HL-60 (cell line): Measurements from ENCODE around the gene MST1.
"Not testable (repeated sequence)": the region's sequence is repeated elsewhere in the genome, so short reads cannot be mapped to it uniquely, and the experiment has no call there.

Experiments
- DNase-seq, 2 experiments: peaks; one replicate each; pipeline ENCODE4 v3.0.0-alpha.2; 2010 to 2020; ENCODE audit warnings: low read depth in 1 of 2, low spot score in 1 of 2
- H3K27ac ChIP-seq: fragments of 250-450 bp; sonication (Bioruptor Pico); replicated peaks from 2 replicates; pipeline ENCODE4 v1.5.1; 2020; ENCODE audit warnings: mild to moderate bottlenecking, moderate library complexity
- H3K27me3 ChIP-seq: fragments of 250-450 bp; sonication (Bioruptor Pico); 2 replicates; pipeline ENCODE4 v1.5.1; 2021; ENCODE audit warnings: mild to moderate bottlenecking, moderate library complexity; ENCODE audit not compliant: insufficient read depth, poor library complexity, severe bottlenecking
- H3K4me3 ChIP-seq: replicated peaks from 2 replicates; pipeline ENCODE4 v1.5.1; 2011; ENCODE audit warnings: mild to moderate bottlenecking, control low read depth, low read length; ENCODE audit not compliant: insufficient read depth
- REST ChIP-seq: IDR thresholded peaks from 2 replicates; pipeline ENCODE4 v1.6.1; 2012; ENCODE audit warnings: low read depth; ENCODE audit not compliant: insufficient replicate concordance

MST1 gene

GRCh38 chr3:49691481-49691880, 2.2 kb upstream of the MST1 start:
- H3K4me3 ChIP-seq, H3K27me3 ChIP-seq, DNase-seq, H3K27ac ChIP-seq: not testable (repeated sequence)

GRCh38 chr3:49690856-49691255, 1.6 kb upstream of the MST1 start:
- H3K27me3 ChIP-seq, DNase-seq, H3K27ac ChIP-seq, H3K4me3 ChIP-seq: not testable (repeated sequence)

GRCh38 chr3:49689908-49690624, 792 bp upstream of the MST1 start:
- not testable (repeated sequence) for H3K27me3 ChIP-seq, DNase-seq
- peak; percentile 83 for TF ChIP-seq REST
- peak overlapping the region; percentile 100 for H3K4me3 ChIP-seq
- peak overlapping the region; percentile 63 for H3K27ac ChIP-seq

GRCh38 chr3:49688338-49689045, 782 bp downstream of the MST1 start:
- peak overlapping the region; percentile 63 for H3K27ac ChIP-seq
- DNase-seq, H3K27me3 ChIP-seq: not testable (repeated sequence)
- H3K4me3 ChIP-seq: peak overlapping the region; percentile 100

GRCh38 chr3:49687424-49687795, 1.9 kb downstream of the MST1 start:
- not testable (repeated sequence) for H3K4me3 ChIP-seq, DNase-seq, H3K27me3 ChIP-seq, H3K27ac ChIP-seq

GRCh38 chr3:49686769-49687423, 2.4 kb downstream of the MST1 start:
- H3K27ac ChIP-seq, DNase-seq, H3K4me3 ChIP-seq, H3K27me3 ChIP-seq: not testable (repeated sequence)

- not testable (repeated sequence) for H3K27me3 ChIP-seq, DNase-seq, H3K4me3 ChIP-seq, H3K27ac ChIP-seq
These were observed 2.9 kb downstream of the MST1 start for GRCh38 chr3:49686346-49686745.

- H3K4me3 ChIP-seq, DNase-seq, H3K27ac ChIP-seq, H3K27me3 ChIP-seq: not testable (repeated sequence)
These were observed 3.4 kb downstream of the MST1 start for GRCh38 chr3:49685846-49686245.

GRCh38 chr3:49685103-49685502, 4.2 kb downstream of the MST1 start:
- not testable (repeated sequence) for DNase-seq, H3K27ac ChIP-seq, H3K4me3 ChIP-seq, H3K27me3 ChIP-seq

GRCh38 chr3:49684453-49684852, 4.8 kb downstream of the MST1 start:
- not testable (repeated sequence) for H3K4me3 ChIP-seq, H3K27ac ChIP-seq, DNase-seq, H3K27me3 ChIP-seq
